Psoas muscle (tissue), 8 donors: ENCODE measurements around the gene MCIDAS. TPM values are rescaled to one million over a fixed set of nuclear protein-coding genes. Genes with fewer than 3 reads are reported as not detected.
A peak's percentile ranks its signal among the peaks of the same experiment; 100 is the strongest.

Experiments used
- ATAC-seq, 4 donors: fragments of 200-7000 bp; cut with Tn5 transposase; one replicate each; pipeline ENCODE4 v1.9.1; 2020; ENCODE audit warnings: moderate library complexity in 3 of 4, mild to moderate bottlenecking in 2 of 4
- DNase-seq, 2 donors: peaks; one replicate each; pipeline ENCODE4 v3.0.0-alpha.2; 2020
- H3K27ac ChIP-seq: fragments of 200-600 bp; one replicate; pipeline ENCODE4 v1.8.0; 2022
- H3K27me3 ChIP-seq, 3 donors: fragments of 200-600 bp in 1 of 3; one replicate each; pipeline versions ENCODE4 v1.6.1 to v1.8.0; 2013 to 2022; ENCODE audit warnings: low read length in 2 of 3, mild to moderate bottlenecking in 2 of 3, moderate library complexity in 1 of 3; ENCODE audit not compliant: insufficient read depth in 3 of 3
- H3K36me3 ChIP-seq, 2 donors: fragments of 200-600 bp in 1 of 2; one replicate each; pipeline versions ENCODE4 v1.6.1 to v1.8.0; 2013 to 2022; ENCODE audit warnings: low read depth in 1 of 2, mild to moderate bottlenecking in 1 of 2, moderate library complexity in 1 of 2; ENCODE audit not compliant: insufficient read depth in 1 of 2
- H3K4me1 ChIP-seq: fragments of 200-600 bp; one replicate; pipeline ENCODE4 v1.8.0; 2022
- H3K4me3 ChIP-seq: fragments of 200-600 bp; one replicate; pipeline ENCODE4 v1.8.0; 2022; ENCODE audit warnings: mild to moderate bottlenecking
- H3K9me3 ChIP-seq: fragments of 200-600 bp; one replicate; pipeline ENCODE4 v1.8.0; 2022
- WGBS, 3 donors: extraction: QIAGEN DNeasy Blood & Tissue Kit; methylation state at CpG; one replicate each; pipeline versions ENCODE4 v1.1.6 to v1.1.7; 2013; 5-methylcytosine and 5-hydroxymethylcytosine counted together
- intact Hi-C, 2 donors: fragments of 100-400 bp; cut with DNase I; formaldehyde crosslinking; loops; one replicate each; pipeline versions ENCODE4 v1.11.0 to v1.14.2; 2022
- long read RNA-seq, 2 donors: library from polyadenylated mRNA; unstranded; transcript quantifications; one replicate each; pipeline ENCODE4 v2.0.0, GENCODE V29; 2021
- polyA plus RNA-seq, 3 donors: library from polyadenylated mRNA; stranded (reverse); fragments of 200-250 nt; gene quantifications; one replicate each; pipeline ENCODE4 v1.2.3, GENCODE V29; 2013
- total RNA-seq, 4 donors: library from RNA; stranded (reverse); fragmentation: NEBNext Ultra II Directional in 2 of 4; extraction: Animal tissue kit (Norgen Biotek cat#: 25700) in 2 of 4; gene quantifications; one replicate each; pipeline versions ENCODE4 v1.2.1 to v1.2.4, GENCODE V29; 2021 to 2023
- TF ChIP-seq, protein P1 (sequence below): fragments of 200-600 bp; IDR thresholded peaks from one replicate; pipeline ENCODE4 v1.8.0; 2022; ENCODE audit warnings: antibody characterized with exemption
- donor health status: healthy with polysubstance abuse.
- donor health status: DM: no; HTN: no; CAD: no; lungs with moderate emphysema.
- donor health status: Bipolar disorder and iron deficiency.
- donor health status: healthy.
- donor health status: DM: yes; HTN: yes; CAD: no.
- donor health status: DM: no; HTN: no; CAD: no.
- donor health status: DM: no; HTN: no; CAD: no.
- donor health status: DM: yes; HTN: yes; CAD: no.

MCIDAS gene
- total RNA-seq, result not detected
- not detected for polyA plus RNA-seq
- long read RNA-seq, donor 1, result 0 reads
- long read RNA-seq, donor 2, result 0 reads

DNA sequence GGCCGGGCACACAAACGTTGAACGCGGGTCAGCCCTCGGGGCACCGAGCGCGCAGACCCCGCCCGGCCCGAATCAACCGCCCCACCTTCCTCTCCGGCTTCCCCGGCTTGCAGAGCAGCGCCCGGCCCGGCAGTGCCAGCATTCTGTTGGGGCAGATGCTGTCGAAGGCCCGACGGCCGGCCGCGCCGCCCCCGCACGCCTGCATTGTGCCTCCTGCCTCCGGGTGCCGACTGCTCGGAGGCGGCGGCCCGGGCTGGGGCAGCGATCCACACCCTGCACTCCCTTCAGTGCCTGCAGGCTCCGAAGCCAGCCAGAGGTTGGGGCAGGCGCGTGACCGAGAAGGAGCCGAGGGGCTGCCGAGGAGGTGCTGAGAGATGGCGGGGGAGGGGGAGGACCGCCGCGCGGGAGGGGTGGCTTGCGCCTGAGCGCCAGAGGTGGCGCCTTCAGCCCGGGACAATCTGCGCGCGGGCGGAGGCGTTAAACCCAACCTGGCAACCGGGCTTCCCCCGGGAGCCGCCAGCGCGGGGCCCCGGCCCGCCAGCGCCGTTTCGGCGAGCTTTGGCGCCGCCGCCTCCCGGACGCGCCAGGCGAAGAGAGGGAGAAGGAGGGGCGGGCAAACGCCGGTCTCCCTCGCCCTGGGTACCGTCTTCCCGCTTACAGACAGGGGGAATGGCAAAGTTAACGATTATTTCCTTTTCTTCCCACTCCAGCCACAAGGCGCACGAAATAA, at the start of gene MCIDAS:
MCIDAS (minus strand) TSS at position 382 of the 730 bp plus-strand sequence; CDS start at position 205, 177 bp downstream.
- H3K4me3 ChIP-seq, result peak within 1 kb of the TSS; percentile 65
- TF ChIP-seq, protein P1, sequence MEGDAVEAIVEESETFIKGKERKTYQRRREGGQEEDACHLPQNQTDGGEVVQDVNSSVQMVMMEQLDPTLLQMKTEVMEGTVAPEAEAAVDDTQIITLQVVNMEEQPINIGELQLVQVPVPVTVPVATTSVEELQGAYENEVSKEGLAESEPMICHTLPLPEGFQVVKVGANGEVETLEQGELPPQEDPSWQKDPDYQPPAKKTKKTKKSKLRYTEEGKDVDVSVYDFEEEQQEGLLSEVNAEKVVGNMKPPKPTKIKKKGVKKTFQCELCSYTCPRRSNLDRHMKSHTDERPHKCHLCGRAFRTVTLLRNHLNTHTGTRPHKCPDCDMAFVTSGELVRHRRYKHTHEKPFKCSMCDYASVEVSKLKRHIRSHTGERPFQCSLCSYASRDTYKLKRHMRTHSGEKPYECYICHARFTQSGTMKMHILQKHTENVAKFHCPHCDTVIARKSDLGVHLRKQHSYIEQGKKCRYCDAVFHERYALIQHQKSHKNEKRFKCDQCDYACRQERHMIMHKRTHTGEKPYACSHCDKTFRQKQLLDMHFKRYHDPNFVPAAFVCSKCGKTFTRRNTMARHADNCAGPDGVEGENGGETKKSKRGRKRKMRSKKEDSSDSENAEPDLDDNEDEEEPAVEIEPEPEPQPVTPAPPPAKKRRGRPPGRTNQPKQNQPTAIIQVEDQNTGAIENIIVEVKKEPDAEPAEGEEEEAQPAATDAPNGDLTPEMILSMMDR, result no peak
- no peak within 1 kb of the TSS for H3K27ac ChIP-seq
- WGBS, 3 donors, result 1% methylated on average over 36 to 80 of the region's 80 CpGs
- peaks cover 15% of the 10 kb centered on the region for H3K4me1 ChIP-seq
- peak in 1 of 2 donors; percentile 64 for DNase-seq
- H3K27me3 ChIP-seq, result peaks cover 7 to 100% (median 76%) of the 10 kb centered on the region in 3 donors
- H3K36me3 ChIP-seq, result no peaks in the 10 kb centered on the region
- intact Hi-C loops, result no loop called here
- H3K9me3 ChIP-seq, result no peaks in the 10 kb centered on the region
- peak; percentile 46 to 77 (median 71) for ATAC-seq

DNA sequence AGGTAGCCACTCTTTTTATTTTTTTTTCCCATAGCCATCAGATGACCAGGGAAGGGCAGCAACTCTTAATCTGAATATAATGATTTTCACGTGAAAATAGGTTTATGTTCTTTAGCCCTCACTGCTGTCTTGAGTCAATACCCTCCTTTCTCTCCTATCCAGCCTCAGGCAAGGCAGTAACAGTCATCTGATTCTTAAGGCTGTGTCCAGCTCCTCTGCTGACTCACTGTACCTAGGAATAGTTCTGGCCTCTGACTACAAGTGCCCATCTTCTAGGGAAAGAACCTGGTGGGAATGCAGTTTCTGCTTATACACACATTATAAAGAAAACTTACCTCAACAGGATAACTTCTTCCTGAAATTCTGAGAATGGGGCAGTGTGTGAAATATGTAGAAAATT, 49.7 kb upstream of the MCIDAS start:
- peak overlapping the region; percentile 25 for H3K27ac ChIP-seq
- H3K27me3 ChIP-seq, result no peaks in the 10 kb centered on the region
- H3K36me3 ChIP-seq, result peaks cover 5 to 99% of the 10 kb centered on the region in 2 donors
- DNase-seq (no peak), ATAC-seq (peak in 3 of 4 donors; percentile 66 to 91 (median 81))
- H3K9me3 ChIP-seq, result no peaks in the 10 kb centered on the region
- 90 to 96% (median 91%) methylated on average over 1 of the region's 1 CpG for WGBS, 3 donors
- intact Hi-C loops, result loop anchor here (5.0 to 10.0 kb wide), 2 partner anchors 666 to 678 kb away; no protein-coding TSS in a partner anchor
- TF ChIP-seq, protein P1, result no peak
- H3K4me1 ChIP-seq, result no peaks in the 10 kb centered on the region
- H3K4me3 ChIP-seq, result no peak overlapping the region

DNA sequence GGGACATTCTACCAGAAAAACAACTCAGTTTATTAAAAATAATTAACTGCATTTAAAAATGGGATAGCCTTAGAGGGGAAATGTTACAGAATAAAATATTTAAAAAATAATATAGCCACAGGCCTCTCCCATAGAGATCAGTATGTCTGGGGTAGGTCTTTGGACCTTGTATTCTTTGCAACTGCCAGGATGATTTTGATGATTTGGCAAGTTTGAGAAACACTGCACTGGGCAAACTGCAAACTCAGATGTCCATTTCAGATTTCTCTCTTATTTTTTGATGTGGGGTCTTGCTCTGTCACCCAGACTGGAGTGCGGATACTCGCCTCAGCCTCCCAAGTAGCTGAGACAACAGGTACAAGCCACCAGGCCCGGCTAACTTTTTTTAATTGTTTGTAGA, 31.2 kb upstream of the MCIDAS start:
- Histone ChIP-seq H3K36me3 (peaks cover 7 to 98% of the 10 kb centered on the region in 2 donors), H3K4me1 (no peaks in the 10 kb centered on the region), H3K4me3 (no peak overlapping the region), H3K27me3 (no peaks in the 10 kb centered on the region), H3K27ac (no peak overlapping the region), H3K9me3 (no peaks in the 10 kb centered on the region)
- TF ChIP-seq, protein P1, result no peak
- no peak for DNase-seq
- no peak for ATAC-seq
- intact Hi-C loops, result loop anchor here (5.0 to 10.0 kb wide), 2 partner anchors 39 to 936 kb away; no protein-coding TSS in a partner anchor
- WGBS, 3 donors, result 93 to 98% (median 96%) methylated on average over 3 of the region's 3 CpGs

DNA sequence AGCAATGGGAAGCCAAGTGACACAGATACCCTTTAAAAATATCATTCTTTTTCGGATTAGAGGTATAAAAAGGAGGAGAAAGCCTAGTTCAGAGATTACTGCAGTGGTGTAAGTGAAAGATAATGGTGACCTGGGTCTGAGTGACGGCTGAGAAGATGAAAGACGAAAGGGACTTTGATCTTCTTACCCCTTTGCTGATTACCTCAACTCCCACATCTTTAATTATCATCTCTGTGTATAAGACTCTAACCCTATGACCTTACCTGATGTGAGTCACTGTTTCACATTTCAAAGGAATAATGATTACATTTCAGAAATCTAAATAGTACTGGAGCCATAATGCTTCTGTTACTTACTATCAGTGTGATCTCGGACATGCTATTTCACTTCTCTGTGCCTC, 27.7 kb upstream of the MCIDAS start:
- TF ChIP-seq, protein P1, result no peak
- Histone ChIP-seq H3K27ac (no peak overlapping the region), H3K9me3 (no peaks in the 10 kb centered on the region), H3K27me3 (no peaks in the 10 kb centered on the region), H3K36me3 (peaks cover 7 to 62% of the 10 kb centered on the region in 2 donors), H3K4me3 (no peak overlapping the region), H3K4me1 (no peaks in the 10 kb centered on the region)
- intact Hi-C loops, result loop anchor here (5.0 to 10.0 kb wide), 2 partner anchors 42 to 940 kb away; no protein-coding TSS in a partner anchor
- ATAC-seq, result no peak
- WGBS, 3 donors, result 92 to 95% (median 93%) methylated on average over 4 of the region's 4 CpGs
- no peak for DNase-seq
